GM19395 (cell line): Measurements from ENCODE around the gene CFTR.
"Not testable (repeated sequence)": the region's sequence is repeated elsewhere in the genome, so short reads cannot be mapped to it uniquely, and the experiment has no call there.

Experiments used
- ATAC-seq: cut with Tn5 transposase; IDR thresholded peaks from one replicate; pipeline ENCODE4 v1.9.1; 2021; ENCODE audit warnings: mild to moderate bottlenecking, moderate library complexity; ENCODE audit not compliant: unreplicated experiment

CFTR gene

GRCh38 chr7:117682681-117683385 is 203.0 kb downstream of the CFTR start:
- no peak for ATAC-seq

GRCh38 chr7:117683430-117684175 is 203.8 kb downstream of the CFTR start:
- no peak for ATAC-seq

GRCh38 chr7:117685795-117686194 is 206.0 kb downstream of the CFTR start:
- ATAC-seq: no peak

- no peak for ATAC-seq
Observed at GRCh38 chr7:117686311-117686935, 206.6 kb downstream of the CFTR start.

- no peak for ATAC-seq
Observed at GRCh38 chr7:117688126-117688525, 208.3 kb downstream of the CFTR start.

GRCh38 chr7:117689406-117689805 is 209.6 kb downstream of the CFTR start:
- no peak for ATAC-seq

GRCh38 chr7:117690147-117690546 is 210.3 kb downstream of the CFTR start:
- no peak for ATAC-seq

- ATAC-seq: no peak
Observed at GRCh38 chr7:117692338-117692737, 212.5 kb downstream of the CFTR start.

GRCh38 chr7:117698018-117698417 is 218.2 kb downstream of the CFTR start:
- ATAC-seq: no peak

- no peak for ATAC-seq
Observed at GRCh38 chr7:117704063-117704462, 224.2 kb downstream of the CFTR start.

- ATAC-seq: no peak
Observed at GRCh38 chr7:117705630-117706029, 225.8 kb downstream of the CFTR start.

GRCh38 chr7:117706210-117706609 is 226.4 kb downstream of the CFTR start:
- peak; percentile 65 for ATAC-seq

- ATAC-seq: no peak
Observed at GRCh38 chr7:117707080-117707479, 227.3 kb downstream of the CFTR start.

GRCh38 chr7:117708173-117708572 is 228.3 kb downstream of the CFTR start:
- not testable (repeated sequence) for ATAC-seq

- ATAC-seq: no peak
Observed at GRCh38 chr7:117711556-117711955, 231.7 kb downstream of the CFTR start.

- peak; percentile 84 for ATAC-seq
Observed at GRCh38 chr7:117715784-117716445, 236.1 kb downstream of the CFTR start.

- ATAC-seq: no peak
Observed at GRCh38 chr7:117716707-117717299, 237.0 kb downstream of the CFTR start.

- ATAC-seq: no peak
Observed at GRCh38 chr7:117717357-117717756, 237.5 kb downstream of the CFTR start.
